Omental fat pad (tissue), 4 donors: Measurements from ENCODE around the gene SHANK1. TPM values are rescaled to one million over a fixed set of nuclear protein-coding genes. Genes with fewer than 3 reads are reported as not detected.
A peak's percentile ranks its signal among the peaks of the same experiment; 100 is the strongest.
"Not testable (repeated sequence)": the region's sequence is repeated elsewhere in the genome, so short reads cannot be mapped to it uniquely, and the experiment has no call there.

ENCODE experiments used
- ATAC-seq: fragments of 150-250 bp; one replicate; pipeline ENCODE4 v1.9.1; 2016; ENCODE audit warnings: mild to moderate bottlenecking, moderate library complexity; ENCODE audit not compliant: low FRiP score
- DNase-seq: peaks from one replicate; pipeline ENCODE4 v3.0.0-alpha.2; 2019; ENCODE audit warnings: low spot score
- CTCF ChIP-seq, 3 donors: fragments of 450-650 bp; IDR thresholded peaks; one replicate each; pipeline ENCODE4 v1.5.1; 2016 to 2017; ENCODE audit warnings: antibody characterized with exemption in 3 of 3, mild to moderate bottlenecking in 3 of 3, moderate library complexity in 2 of 3
- total RNA-seq, 4 donors: library from RNA; depleted of rRNA; stranded (reverse); fragments of >200 nt; gene quantifications; one replicate each; pipeline ENCODE4 v1.1.0, GENCODE V29; 2016

SHANK1 gene
- total RNA-seq, 4 donors from 2014 or later = 0.37 to 2.2 TPM; not detected in 2

- ATAC-seq = no peak
- no peak for TF ChIP-seq CTCF (IDR thresholded peaks at IDR 0.05)
- no peak for DNase-seq
These were observed 91.1 kb downstream of the SHANK1 start for GRCh38 chr19:50628551-50628950.

GRCh38 chr19:50628146-50628545 lies 91.5 kb downstream of the SHANK1 start:
- no peak for DNase-seq
- no peak for TF ChIP-seq CTCF (IDR thresholded peaks at IDR 0.05)
- no peak for ATAC-seq

- no peak for TF ChIP-seq CTCF (IDR thresholded peaks at IDR 0.05)
- ATAC-seq = no peak
These were observed 92.8 kb downstream of the SHANK1 start for GRCh38 chr19:50626795-50627194.

GRCh38 chr19:50626011-50626410 lies 93.6 kb downstream of the SHANK1 start:
- TF ChIP-seq CTCF (IDR thresholded peaks at IDR 0.05) = no peak
- DNase-seq (no peak), ATAC-seq (no peak)

More at GRCh38 chr19:50626795-50627194, 92.8 kb downstream of the SHANK1 start:
- DNase-seq = no peak

- TF ChIP-seq CTCF (IDR thresholded peaks at IDR 0.05) = no peak
- no peak for DNase-seq
- no peak for ATAC-seq
These were observed 94.5 kb downstream of the SHANK1 start for GRCh38 chr19:50624949-50625600.

GRCh38 chr19:50620394-50620906 lies 99.2 kb downstream of the SHANK1 start:
- DNase-seq, ATAC-seq: not testable (repeated sequence)

GRCh38 chr19:50619184-50619583 lies 100.4 kb downstream of the SHANK1 start:
- DNase-seq, ATAC-seq: not testable (repeated sequence)

GRCh38 chr19:50618379-50618778 lies 101.2 kb downstream of the SHANK1 start:
- peak; percentile 71 for ATAC-seq
- DNase-seq = not testable (repeated sequence)

GRCh38 chr19:50612504-50613404 lies 106.8 kb downstream of the SHANK1 start:
- DNase-seq, ATAC-seq: not testable (repeated sequence)
